GM20431 (cell line): ENCODE data around the gene CFAP141.
"Not testable (repeated sequence)": the region's sequence is repeated elsewhere in the genome, so short reads cannot be mapped to it uniquely, and the experiment has no call there.

Experiments
- in situ Hi-C: fragments of 300-500 bp; cut with MseI, MboI; formaldehyde crosslinking; loops from one replicate; pipeline ENCODE4 v1.15.0; 2020; ENCODE audit warnings: low sequenced_read_pairs; ENCODE audit not compliant: unreplicated experiment

Gene CFAP141

DNA sequence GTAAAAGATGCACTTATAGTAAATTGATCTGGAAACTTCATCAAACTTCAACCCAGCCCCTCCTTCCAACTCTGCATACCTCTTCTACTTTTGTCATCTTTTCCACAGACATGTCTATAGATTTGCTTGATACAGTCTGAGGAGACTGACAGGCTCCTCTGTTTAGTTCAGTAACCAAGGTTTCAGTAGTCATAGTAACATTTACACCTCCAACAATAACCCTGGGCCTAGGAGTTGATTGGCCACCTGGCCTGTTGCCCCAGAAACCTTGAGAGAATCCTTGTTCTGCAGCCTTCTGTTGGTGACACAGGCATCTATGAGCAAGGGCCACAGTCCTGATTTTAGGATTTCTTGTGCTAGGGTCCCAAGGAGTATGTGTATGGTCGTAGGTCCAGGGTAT lies at the start of gene CFAP141:
CFAP141 (minus strand) TSS at position 138 of the 400 bp plus-strand sequence; CDS start at position 112, 26 bp downstream.
- in situ Hi-C loops, result no loop called here

DNA sequence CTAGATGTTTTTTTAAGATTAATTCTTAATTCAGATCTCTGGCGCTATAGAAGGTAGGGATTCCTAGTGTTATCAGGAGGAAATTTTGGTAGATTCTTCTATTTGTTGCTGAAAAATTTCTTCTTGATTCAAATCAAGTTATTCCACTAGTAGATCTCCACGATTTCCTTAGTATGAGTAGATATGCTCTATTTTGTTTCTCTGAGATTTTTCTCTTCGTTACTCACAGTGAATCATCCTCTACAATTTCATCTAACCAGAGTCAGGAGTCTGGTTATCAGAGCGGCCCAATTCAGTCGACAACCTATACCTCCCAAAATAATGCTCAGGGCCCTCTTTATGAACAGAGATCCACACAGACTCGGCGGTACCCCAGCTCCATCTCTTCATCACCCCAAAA lies 47.5 kb upstream of the CFAP141 start:
- in situ Hi-C loops, result no loop called here

DNA sequence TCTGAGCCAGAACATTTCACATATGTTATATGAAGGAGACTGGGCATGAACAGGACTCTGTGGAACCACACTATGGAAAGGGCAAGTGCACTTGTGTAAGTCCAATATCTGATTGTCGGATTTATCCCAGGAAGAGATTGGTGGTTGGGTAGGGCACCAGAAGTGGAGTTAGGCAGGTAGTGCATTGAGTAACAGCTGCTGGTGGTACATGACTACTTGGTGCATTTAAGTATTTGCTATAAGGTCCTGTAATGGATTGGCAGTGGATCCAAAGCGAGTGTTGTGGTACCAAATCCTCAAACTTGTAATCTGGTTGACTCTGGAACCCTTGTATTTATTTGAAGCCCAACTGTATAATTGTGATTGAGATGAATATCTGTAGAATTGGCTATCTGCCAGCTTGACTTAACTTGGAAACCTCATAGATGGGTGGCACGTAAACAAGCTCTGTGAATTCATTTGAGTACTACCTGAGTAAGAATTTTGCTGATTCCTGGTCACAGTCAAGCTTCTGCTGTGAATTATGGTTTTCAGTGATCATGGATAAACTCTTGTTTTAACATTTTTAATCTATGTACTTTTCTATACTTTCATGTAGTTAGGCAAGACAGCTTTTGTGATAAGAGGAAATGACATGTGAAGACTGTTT lies 35.7 kb upstream of the CFAP141 start:
- in situ Hi-C loops, result no loop called here

DNA sequence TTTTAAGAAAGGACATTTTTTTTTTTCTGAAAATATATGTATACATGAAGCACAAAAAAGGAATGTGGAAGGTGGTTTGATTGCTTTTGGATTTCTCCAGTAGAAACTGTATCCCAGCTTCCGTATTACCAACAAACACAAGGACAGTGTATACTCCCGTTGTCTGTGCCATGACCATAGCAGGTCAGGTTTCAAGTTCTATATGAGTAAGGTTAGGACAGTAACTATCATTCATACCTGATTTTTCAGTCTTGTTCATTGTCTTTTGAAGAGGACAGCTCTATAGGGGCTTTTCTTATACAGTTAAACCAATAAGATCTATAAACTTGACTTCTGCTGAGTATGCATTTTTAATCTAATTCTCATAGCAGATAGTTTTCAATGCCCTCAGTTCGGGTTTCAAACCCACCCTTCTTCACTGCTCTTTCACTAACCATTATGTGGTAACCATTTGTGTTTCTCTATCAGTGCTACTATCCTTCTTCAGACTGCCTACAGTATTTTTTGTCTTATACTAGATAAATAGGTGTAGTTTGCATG lies 34.2 kb upstream of the CFAP141 start:
- in situ Hi-C loops, result no loop called here

DNA sequence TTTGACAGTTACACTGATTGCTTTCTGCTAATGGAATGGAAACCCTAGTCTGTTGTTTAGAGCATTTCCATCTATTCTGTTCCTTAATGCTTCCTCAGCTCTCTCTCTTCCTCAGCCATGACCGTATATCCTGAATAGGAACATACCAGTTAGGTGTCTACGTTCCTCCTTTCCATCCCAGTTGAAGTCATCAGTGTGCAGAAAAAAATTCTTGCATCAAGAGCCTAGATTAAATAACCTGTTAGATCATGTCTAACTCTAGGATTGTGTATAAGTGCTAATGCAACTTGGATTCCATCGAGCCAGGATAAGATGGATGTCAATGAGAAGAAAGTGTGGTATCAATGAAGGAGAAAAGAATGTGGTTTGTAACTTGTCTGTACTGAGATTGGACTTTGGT lies 33.4 kb upstream of the CFAP141 start:
- in situ Hi-C loops, result no loop called here

DNA sequence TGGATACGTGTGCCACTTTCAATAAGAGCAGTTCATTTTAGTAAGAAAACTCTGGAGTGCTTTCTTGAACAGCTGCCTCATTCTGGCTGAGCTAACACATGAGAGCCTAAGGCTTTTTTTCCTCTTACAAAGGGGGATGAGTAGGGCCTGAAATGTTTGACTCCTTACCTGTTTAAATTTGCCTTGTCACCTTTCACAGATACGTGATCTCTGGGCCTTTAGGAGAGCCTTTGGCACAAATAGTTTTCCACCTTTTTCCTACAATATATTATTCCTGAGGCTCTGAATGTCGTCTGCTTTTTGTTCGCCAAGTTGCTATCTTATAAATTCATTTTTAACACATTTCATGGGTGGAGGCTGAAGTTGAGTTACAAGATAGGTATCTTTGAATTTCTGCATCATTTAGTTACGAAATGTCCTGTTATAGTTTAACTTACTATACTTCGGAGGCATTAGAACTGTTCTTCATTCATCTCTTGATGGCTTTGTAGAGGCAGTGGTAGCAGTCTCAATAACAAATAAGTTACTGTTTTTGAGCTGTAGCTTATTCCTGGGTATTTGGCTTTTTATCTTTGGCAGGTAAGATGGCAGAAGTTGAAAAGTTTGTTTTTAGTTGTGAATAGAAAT lies 31.9 kb upstream of the CFAP141 start:
- in situ Hi-C loops, result no loop called here

DNA sequence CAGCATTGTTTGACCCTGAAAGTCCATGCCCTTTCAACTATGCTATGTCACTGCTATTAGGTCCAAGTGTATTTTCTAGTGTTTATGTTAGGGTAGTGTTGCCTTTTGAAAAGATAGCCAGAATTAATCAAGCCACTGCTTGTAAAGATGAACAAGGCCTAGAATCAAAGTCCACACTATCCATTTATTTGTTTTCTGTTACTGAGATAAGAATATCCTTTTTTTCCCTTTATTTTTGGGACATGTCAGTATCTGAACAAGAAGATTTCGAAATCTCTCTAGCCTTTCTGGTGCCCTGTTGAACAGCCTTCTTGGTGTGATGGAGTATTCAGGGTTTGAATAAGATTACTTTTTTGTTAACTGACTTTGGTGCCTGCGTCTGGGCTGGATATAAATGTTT lies 31.3 kb upstream of the CFAP141 start:
- in situ Hi-C loops, result no loop called here

DNA sequence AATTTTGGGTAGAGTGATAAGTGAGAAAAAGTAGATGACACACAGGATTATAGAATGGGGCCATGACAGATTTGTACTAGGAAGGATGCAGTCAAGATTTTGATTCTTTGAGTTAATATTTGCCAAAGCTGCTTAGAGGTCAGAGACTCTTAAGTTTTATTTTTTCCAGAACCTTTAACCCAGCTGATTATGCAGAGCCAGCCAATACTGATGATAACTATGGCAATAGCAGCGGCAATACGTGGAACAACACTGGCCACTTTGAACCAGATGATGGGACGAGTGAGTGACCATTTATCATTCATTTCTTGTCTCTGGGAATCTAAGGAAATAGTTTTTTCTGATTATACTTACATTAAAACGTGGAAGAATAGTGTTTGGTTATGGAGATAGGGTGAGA lies 30.7 kb upstream of the CFAP141 start:
- in situ Hi-C loops, result no loop called here

DNA sequence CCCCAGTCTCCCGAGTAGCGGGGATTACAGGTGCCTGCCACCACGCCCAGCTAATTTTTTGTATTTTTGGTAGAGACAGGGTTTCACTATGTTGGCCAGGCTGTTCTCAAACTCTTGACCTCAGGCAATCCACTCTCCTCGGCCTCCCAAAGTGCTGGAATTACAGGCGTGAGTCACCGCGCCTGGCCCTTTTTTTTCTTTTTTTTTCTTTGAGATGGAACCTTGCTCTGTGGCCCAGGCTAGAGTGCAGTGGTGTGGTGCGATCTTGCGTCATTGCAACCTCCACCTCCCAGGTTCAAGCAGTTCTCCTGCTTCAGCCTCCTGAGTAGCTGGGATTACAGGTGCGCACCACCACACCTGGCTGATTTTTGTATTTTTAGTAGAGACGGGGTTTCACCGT lies 27.0 kb upstream of the CFAP141 start:
- in situ Hi-C loops, result not testable (repeated sequence)

DNA sequence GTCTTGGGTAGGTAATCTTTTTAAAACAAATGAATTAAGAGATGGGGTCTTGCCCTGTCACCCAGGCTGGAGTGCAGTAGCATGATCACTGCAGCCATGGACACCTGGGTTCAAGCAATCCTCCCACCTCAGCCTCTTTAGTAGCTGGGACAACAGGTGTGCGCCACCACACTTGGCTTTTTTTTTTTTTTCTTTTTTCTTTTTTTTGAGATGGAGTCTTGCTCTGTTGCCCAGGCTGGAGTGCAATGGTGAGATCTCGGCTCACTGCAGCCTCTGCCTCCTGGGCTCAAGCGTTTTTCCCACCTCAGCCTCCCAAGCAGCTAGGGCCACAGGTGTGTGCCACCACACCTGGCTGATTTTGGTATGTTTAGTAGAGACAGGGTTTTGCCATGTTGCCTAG lies 25.0 kb upstream of the CFAP141 start:
- in situ Hi-C loops, result not testable (repeated sequence)

DNA sequence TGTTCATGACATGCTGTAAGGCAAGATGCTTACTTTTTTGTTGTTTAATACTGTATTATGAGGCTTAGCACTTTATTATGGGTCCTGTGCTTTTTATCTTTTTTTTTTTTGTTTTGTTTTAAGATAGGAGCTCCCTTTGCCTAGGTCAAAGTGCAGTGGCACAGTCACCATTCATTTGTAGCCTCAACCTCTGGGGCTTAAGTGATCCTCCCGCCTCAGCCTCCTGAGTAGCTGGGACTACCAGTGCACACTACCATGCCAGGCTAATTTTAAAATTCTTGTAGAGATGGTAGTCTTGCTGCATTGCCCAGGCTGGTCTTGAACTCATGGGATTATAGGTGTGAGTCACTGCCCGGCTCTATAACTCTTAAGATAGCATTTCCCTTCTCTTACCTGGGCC lies 19.2 kb upstream of the CFAP141 start:
- in situ Hi-C loops, result no loop called here

DNA sequence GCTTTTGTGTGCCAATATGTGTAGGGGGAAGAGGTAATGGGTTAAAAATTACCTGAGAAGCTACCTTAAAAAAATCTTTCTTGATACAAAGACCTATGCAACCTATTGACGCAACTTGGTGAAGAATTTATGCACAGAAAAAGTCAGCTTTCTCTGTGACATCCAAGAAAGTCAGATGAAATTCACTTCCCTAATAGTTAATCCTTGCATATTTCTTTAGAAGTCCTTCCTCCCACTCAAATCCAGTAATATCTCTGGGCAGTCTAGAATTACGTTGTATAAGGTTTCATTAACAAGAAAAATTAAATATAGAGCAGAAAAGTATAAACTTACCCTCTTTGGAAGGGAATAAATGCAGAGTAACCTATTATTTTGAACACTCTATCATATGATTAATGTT lies 17.5 kb upstream of the CFAP141 start:
- in situ Hi-C loops, result no loop called here

DNA sequence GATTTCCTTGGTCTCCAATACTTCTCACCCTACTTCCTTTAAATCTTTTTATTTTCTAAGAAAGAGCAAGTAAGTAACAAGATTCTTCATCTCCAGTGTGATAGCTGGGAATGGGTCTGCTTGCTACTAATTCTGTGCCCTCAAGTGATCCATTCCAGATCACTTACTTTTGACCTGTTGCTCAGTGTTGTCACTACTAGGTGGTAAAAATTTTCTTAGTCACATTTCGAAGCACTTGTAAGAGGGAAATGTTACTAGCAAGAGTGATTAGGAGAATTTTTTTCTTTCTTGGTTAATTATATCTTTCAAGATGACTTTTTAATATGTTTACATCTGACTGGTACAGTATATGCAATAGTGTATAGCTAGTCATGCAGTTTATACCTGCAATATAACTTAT lies 16.8 kb upstream of the CFAP141 start:
- in situ Hi-C loops, result no loop called here

DNA sequence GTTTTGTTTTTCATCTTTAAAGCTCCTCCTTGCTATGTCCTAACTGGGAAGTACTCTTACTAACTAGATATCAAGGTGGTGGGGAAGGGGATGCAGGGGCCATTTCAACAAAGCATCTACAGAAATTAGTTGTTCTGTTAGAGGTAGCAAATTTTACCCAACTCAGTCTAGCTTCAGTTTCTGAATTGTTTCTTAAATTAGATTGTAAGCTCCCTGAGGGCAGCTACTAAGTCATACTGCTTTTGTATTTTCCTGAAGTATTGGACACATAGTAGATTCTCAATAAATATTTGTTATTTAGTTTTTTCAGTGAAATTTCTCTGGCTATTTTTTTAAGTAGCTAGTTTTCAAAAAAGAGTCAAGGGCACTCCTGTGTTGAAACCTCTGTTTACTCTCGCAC lies 16.4 kb upstream of the CFAP141 start:
- in situ Hi-C loops, result no loop called here

DNA sequence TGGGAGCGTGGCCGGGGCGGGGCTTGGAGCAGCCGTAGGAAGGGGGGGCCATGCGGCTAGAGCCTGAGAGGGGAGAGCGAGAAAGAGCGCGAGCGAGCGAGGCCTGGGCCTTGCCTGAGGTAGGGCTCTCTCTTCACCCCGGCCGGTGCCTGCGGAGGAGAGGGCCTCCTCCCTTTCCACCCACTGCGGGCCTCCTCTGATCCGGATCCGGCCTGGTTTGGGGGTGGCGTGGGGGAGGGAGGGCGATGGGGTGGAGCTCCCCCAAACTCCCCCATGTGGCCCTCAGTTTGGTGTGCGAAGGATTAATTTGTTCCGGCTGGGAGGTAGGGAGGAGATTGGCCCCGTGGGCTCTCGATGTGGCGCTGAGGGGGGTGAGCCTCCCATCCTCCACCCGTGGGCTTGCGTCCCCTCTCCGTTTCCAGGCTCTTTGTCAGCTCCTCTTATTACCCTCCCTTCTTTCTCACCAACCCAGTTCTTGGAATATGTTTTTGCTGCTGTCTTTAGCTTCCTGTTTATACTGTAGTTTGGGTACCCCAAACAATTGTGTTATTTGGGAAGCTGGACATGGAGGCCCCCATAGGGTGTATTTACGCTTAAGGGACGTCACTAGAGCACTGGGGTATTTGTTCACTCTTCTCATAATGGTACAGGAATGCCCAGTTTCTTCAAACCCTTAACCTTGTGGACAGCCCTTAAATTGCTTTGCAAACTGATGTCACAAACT lies 15.3 kb upstream of the CFAP141 start:
- in situ Hi-C loops, result no loop called here

DNA sequence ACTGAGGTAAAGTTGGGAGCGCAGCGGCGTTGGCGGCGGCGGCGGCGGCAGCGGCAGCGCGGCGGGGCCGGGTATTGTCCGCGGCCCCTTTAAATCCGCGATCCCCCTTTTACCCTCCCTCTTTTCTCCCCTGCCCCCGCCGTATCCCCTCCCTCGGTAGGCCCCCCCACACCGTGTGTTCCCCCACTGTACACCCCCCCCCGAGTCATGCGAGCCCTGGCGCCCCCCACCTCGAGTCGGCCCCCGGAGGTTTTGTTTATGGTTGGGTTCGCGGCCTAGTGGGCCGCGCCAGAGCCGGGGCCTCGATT lies 14.8 kb upstream of the CFAP141 start:
- in situ Hi-C loops, result no loop called here

DNA sequence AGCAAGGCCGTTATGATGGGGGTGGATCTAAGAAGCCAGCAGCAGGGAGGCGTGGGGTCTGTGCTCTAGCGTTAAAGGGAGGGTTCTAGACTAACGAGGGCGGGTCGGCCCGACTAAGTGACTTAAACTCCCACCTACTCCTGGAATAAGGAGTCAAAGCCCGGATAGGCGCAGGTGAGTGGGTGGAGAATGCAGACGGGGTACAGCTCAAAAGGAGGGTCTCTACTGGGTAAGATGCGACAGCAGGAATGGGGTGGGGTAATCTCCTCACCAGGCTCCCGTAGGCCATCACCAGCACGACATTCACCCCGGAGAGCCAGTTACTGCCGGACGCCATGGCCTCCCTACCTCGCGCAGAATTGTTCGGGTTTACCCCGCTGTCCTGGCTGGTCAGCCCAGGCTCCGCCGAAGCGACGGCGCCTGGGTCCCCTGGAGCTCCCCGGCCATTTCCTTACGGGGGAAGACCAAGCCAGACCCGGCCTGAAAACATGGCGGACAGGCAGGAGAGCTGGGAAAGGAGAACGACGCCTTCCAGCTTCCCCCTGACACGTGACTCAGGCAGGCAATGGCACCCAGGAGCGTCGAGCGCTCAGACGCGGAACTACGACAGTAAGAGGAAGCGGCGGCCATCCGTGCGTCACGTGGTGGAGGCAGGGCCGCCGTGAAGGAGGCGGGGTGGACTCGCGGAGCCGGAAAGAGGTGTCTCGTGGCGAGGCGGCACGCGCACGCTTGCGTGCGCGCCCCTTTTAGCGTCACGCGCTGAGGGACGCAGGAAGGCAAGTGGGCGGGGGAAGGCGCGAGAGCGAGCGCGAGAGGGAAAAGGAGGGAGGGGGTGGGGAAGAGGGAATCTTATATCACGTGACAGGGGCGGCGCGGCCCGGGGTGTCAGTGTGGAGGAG lies 14.2 kb upstream of the CFAP141 start, which contains the start of gene UBAP2L:
UBAP2L (plus strand) TSS at position 885 of the 899 bp plus-strand sequence. CDS start 4,169 bp downstream, outside the sequence.
- in situ Hi-C loops, result no loop called here

DNA sequence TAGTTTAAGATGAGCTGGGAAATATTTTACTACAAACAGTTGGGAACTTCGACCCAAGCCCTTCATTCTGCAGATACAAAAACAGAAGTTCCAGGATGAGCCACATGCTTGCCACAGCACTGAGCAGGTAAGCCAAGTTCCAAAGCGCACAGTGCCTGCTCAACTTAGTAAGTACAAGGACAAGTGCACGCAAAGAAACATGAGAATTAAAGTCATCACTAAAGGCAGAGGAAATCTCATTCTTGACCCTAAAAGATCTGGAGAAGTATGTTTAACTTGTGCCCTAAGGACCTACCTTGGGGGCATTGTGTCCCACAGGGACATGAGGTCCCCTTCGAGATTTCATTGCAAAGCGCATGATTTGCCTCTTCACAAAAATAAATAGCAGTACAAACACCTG lies 13.4 kb upstream of the CFAP141 start:
- in situ Hi-C loops, result no loop called here

DNA sequence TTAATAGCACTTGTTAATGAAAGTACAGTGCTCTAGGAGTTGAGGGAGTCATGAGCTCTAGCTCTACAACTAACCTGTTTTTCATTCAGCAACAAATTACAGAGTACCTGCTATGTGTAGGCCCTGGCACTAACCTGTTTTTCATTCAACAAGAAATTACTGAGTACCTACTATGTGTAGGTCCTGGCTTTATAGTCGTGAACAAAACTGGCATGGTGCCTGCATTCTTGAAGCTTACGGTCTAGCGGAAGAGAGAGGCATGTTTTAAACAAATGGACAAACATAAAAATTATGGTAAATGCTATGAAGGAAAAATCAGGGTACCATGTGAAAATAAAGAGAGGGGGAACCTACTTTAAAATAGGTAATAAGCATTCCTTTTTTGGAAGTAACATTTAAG lies 12.4 kb upstream of the CFAP141 start:
- in situ Hi-C loops, result no loop called here

DNA sequence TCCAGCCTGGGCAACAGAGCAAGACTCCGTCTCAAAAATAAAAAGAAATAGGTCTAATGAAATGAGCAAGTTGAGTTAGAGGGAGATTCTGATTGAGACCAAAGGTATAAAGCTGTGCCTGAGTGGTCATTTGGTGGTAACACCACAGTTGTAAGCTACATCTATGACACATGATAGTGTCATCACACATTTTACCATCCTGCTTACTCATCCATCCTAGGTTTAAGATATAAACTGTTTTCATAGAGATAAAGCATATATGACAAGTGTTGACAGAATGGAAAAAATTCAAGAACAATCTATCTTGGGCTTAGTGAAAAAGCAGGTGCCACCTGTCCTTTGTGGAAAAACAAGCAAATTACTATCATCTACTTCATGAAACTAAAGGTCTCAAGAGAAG lies 7.1 kb upstream of the CFAP141 start:
- in situ Hi-C loops, result no loop called here
